Fibroblast of lung (primary cell): ENCODE results near the gene LGI2.

Experiments used
- CTCF ChIP-seq, 2 donors: IDR thresholded peaks in 1 of 2; conservative IDR thresholded peaks in 1 of 2; 1 replicate in 1 of 2; 2 replicates in 1 of 2; pipeline ENCODE4 v1.5.1; 2011 to 2012; ENCODE audit warnings: low read length in 2 of 2, control low read depth in 1 of 2, inconsistent platforms in 1 of 2, low read depth in 1 of 2, mild to moderate bottlenecking in 1 of 2
- EZH2 ChIP-seq: IDR thresholded peaks from 2 replicates; pipeline ENCODE4 v1.5.1; 2012; ENCODE audit warnings: low read length, control low read depth, mild to moderate bottlenecking; ENCODE audit errors: missing control alignments

- no peak for TF ChIP-seq CTCF (conservative IDR thresholded peaks at IDR 0.05 in 1 of 2, IDR thresholded peaks at IDR 0.05 in 1 of 2; ENCODE audit: low read depth in 1 of 2, low read length in 2 of 2)
- no peak for TF ChIP-seq EZH2
Observed at GRCh38 chr4:25075851-25076250, 45.1 kb upstream of the LGI2 start.
